Gastrocnemius medialis (tissue), 4 donors: ENCODE data around the gene CCDC40.

Source experiments
- CTCF ChIP-seq, 5 experiments: fragments of 450-650 bp in 3 of 5; fragments of 200-600 bp in 2 of 5; sonication (generic) in 2 of 5; IDR thresholded peaks in 4 of 5; conservative IDR thresholded peaks in 1 of 5; 1 replicate in 4 of 5; 2 replicates in 1 of 5; pipeline ENCODE4 v1.5.1; 2016 to 2019; ENCODE audit warnings: antibody characterized with exemption in 5 of 5, mild to moderate bottlenecking in 3 of 5, moderate library complexity in 3 of 5
- POLR2A ChIP-seq, 2 donors: fragments of 450-650 bp; IDR thresholded peaks; one replicate each; pipeline ENCODE4 v1.6.1; 2017; ENCODE audit warnings: antibody characterized with exemption in 2 of 2, mild to moderate bottlenecking in 2 of 2, moderate library complexity in 2 of 2

- TF ChIP-seq CTCF (IDR thresholded peaks at IDR 0.05 in 4 of 5, conservative IDR thresholded peaks at IDR 0.05 in 1 of 5) (no peak), POLR2A (IDR thresholded peaks at IDR 0.05) (no peak)
Measured at GRCh38 chr17:80109066-80109660, 72.7 kb downstream of the CCDC40 start.
